H9 (cell line): ENCODE measurements around the gene LIMK2. TPM values are rescaled to one million over a fixed set of nuclear protein-coding genes. Genes with fewer than 3 reads are reported as not detected.
A peak's percentile ranks its signal among the peaks of the same experiment; 100 is the strongest.

Source experiments
- DNase-seq: peaks from one replicate; pipeline ENCODE4 v3.0.0-alpha.2; 2017
- H2AFZ ChIP-seq: one replicate; pipeline ENCODE4 v1.6.1; 2013; ENCODE audit warnings: mild to moderate bottlenecking, low read length, control low read depth, moderate library complexity
- H2AK5ac ChIP-seq: 2 replicates; pipeline ENCODE4 v1.6.1; 2013; ENCODE audit warnings: low read length, control low read depth, mixed read lengths; ENCODE audit not compliant: insufficient read length
- H2BK120ac ChIP-seq: one replicate; pipeline ENCODE4 v1.6.1; 2013; ENCODE audit warnings: low read depth, mild to moderate bottlenecking, low read length, control low read depth, inconsistent platforms; ENCODE audit not compliant: poor library complexity, severe bottlenecking
- H2BK12ac ChIP-seq: 2 replicates; pipeline ENCODE4 v1.6.1; 2013; ENCODE audit warnings: low read length, control low read depth, mixed read lengths, low read depth; ENCODE audit not compliant: insufficient read length
- H2BK15ac ChIP-seq: 2 replicates; pipeline ENCODE4 v1.6.1; 2013; ENCODE audit warnings: low read depth, low read length, control low read depth
- H2BK20ac ChIP-seq: one replicate; pipeline ENCODE4 v1.6.1; 2013; ENCODE audit warnings: low read depth, mild to moderate bottlenecking, low read length, control low read depth, inconsistent platforms; ENCODE audit not compliant: poor library complexity, severe bottlenecking
- H2BK5ac ChIP-seq: 2 replicates; pipeline ENCODE4 v1.6.1; 2013; ENCODE audit warnings: low read length, control low read depth, mixed read lengths; ENCODE audit not compliant: insufficient read length
- H3K14ac ChIP-seq: 2 replicates; pipeline ENCODE4 v1.6.1; 2013; ENCODE audit warnings: low read length, control low read depth; ENCODE audit not compliant: insufficient read depth
- H3K18ac ChIP-seq: 2 replicates; pipeline ENCODE4 v1.6.1; 2013; ENCODE audit warnings: low read depth, mild to moderate bottlenecking, mixed read lengths, low read length, control low read depth; ENCODE audit not compliant: insufficient read length
- H3K23ac ChIP-seq: 2 replicates; pipeline ENCODE4 v1.6.1; 2013; ENCODE audit warnings: low read length, control low read depth, mixed read lengths, low read depth; ENCODE audit not compliant: insufficient read length
- H3K23me2 ChIP-seq: 2 replicates; pipeline ENCODE4 v1.6.1; 2013; ENCODE audit warnings: low read depth, mild to moderate bottlenecking, mixed read lengths, low read length, control low read depth; ENCODE audit not compliant: insufficient read length, poor library complexity, severe bottlenecking
- H3K27ac ChIP-seq: 2 replicates; pipeline ENCODE4 v1.5.1; 2013; ENCODE audit warnings: low read length, control low read depth, mixed read lengths, low read depth; ENCODE audit not compliant: insufficient read length
- H3K27me3 ChIP-seq: 2 replicates; pipeline ENCODE4 v1.6.1; 2013; ENCODE audit warnings: low read length, control low read depth, inconsistent platforms; ENCODE audit not compliant: insufficient read depth
- H3K4ac ChIP-seq: 2 replicates; pipeline ENCODE4 v1.6.1; 2013; ENCODE audit warnings: low read depth, mild to moderate bottlenecking, control low read depth, inconsistent platforms, low read length, moderate library complexity
- H3K4me1 ChIP-seq: 2 replicates; pipeline ENCODE4 v1.6.1; 2013; ENCODE audit warnings: low read length, control low read depth, inconsistent platforms; ENCODE audit not compliant: insufficient read depth
- H3K4me2 ChIP-seq: 2 replicates; pipeline ENCODE4 v1.6.1; 2013; ENCODE audit warnings: low read length, control low read depth, mixed read lengths; ENCODE audit not compliant: insufficient read length, insufficient read depth
- H3K56ac ChIP-seq: 2 replicates; pipeline ENCODE4 v1.6.1; 2013; ENCODE audit warnings: low read depth, mild to moderate bottlenecking, mixed read lengths, low read length, control low read depth; ENCODE audit not compliant: insufficient read length
- H3K79me1 ChIP-seq: 2 replicates; pipeline ENCODE4 v1.6.1; 2013; ENCODE audit warnings: low read depth, mild to moderate bottlenecking, moderate library complexity, low read length, control low read depth, inconsistent platforms; ENCODE audit not compliant: insufficient read depth, poor library complexity, severe bottlenecking
- H3K79me2 ChIP-seq: 2 replicates; pipeline ENCODE4 v1.6.1; 2013; ENCODE audit warnings: low read length, control low read depth, inconsistent platforms; ENCODE audit not compliant: insufficient read depth
- H3K9ac ChIP-seq: 2 replicates; pipeline ENCODE4 v1.6.1; 2013; ENCODE audit warnings: low read length, control low read depth, mixed read lengths; ENCODE audit not compliant: insufficient read length; ENCODE audit errors: extremely low read depth
- H3K9me3 ChIP-seq: one replicate; pipeline ENCODE4 v1.6.1; 2013; ENCODE audit warnings: low read depth, low read length, inconsistent platforms; ENCODE audit not compliant: control insufficient read depth
- H3T11ph ChIP-seq: one replicate; pipeline ENCODE4 v1.6.1; 2013; ENCODE audit warnings: mild to moderate bottlenecking, low read length, control low read depth, inconsistent platforms
- H4K20me1 ChIP-seq: one replicate; pipeline ENCODE4 v1.6.1; 2013; ENCODE audit not compliant: control insufficient read depth, insufficient read length, insufficient read depth
- H4K5ac ChIP-seq: 2 replicates; pipeline ENCODE4 v1.6.1; 2013; ENCODE audit warnings: low read depth, mild to moderate bottlenecking, mixed read lengths, low read length, control low read depth; ENCODE audit not compliant: insufficient read length
- H4K8ac ChIP-seq: replicated peaks from 2 replicates; pipeline ENCODE4 v1.6.1; 2013; ENCODE audit warnings: low read length, control low read depth, mixed read lengths, low read depth; ENCODE audit not compliant: insufficient read length
- H4K91ac ChIP-seq: 2 replicates; pipeline ENCODE4 v1.6.1; 2013; ENCODE audit warnings: low read depth, mild to moderate bottlenecking, moderate library complexity, mixed read lengths, low read length, control low read depth; ENCODE audit not compliant: insufficient read length
- H3K27ac Mint-ChIP-seq, 3 experiments: 2 replicates in 2 of 3; 3 replicates in 1 of 3; pipeline ENCODE4 v1.8.0; 2020 to 2021; ENCODE audit warnings: mixed read lengths in 3 of 3, mild to moderate bottlenecking in 1 of 3, moderate library complexity in 1 of 3
- H3K27me3 Mint-ChIP-seq: 2 replicates; pipeline ENCODE4 v1.8.0; 2021; ENCODE audit warnings: low read depth, mild to moderate bottlenecking, moderate library complexity, mixed read lengths
- H3K36me3 Mint-ChIP-seq, 3 experiments: 2 replicates in 2 of 3; 3 replicates in 1 of 3; pipeline ENCODE4 v1.8.0; 2020 to 2021; ENCODE audit warnings: low read depth in 3 of 3, mixed read lengths in 3 of 3; ENCODE audit not compliant: insufficient read depth in 1 of 3
- H3K4me1 Mint-ChIP-seq, 2 experiments: 2 replicates each; pipeline ENCODE4 v1.8.0; 2020; ENCODE audit warnings: mixed read lengths in 2 of 2
- H3K4me3 Mint-ChIP-seq, 2 experiments: 2 replicates in 1 of 2; 3 replicates in 1 of 2; pipeline ENCODE4 v1.8.0; 2020 to 2021; ENCODE audit warnings: mild to moderate bottlenecking in 2 of 2, mixed read lengths in 2 of 2, moderate library complexity in 1 of 2
- H3K9me3 Mint-ChIP-seq, 2 experiments: 2 replicates in 1 of 2; 3 replicates in 1 of 2; pipeline ENCODE4 v1.8.0; 2020; ENCODE audit warnings: mild to moderate bottlenecking in 2 of 2, mixed read lengths in 2 of 2, moderate library complexity in 1 of 2
- CTCF ChIP-seq: fragments of 200-600 bp; sonication (generic); conservative IDR thresholded peaks from 3 replicates; pipeline ENCODE4 v1.8.0; 2021; ENCODE audit warnings: antibody characterized with exemption, mild to moderate bottlenecking
- WGBS: extraction: QIAGEN DNeasy Blood & Tissue Kit; methylation state at CpG from one replicate; pipeline ENCODE4 v1.1.7; 2013; ENCODE audit warnings: missing lambda C conversion rate, low lambda C conversion rate, mixed read lengths; ENCODE audit not compliant: insufficient read length; ENCODE audit errors: extremely low coverage; 5-methylcytosine and 5-hydroxymethylcytosine counted together
- total RNA-seq: library from RNA; stranded (reverse); gene quantifications from 2 replicates; pipeline ENCODE4 v1.2.1, GENCODE V29; 2021

LIMK2 gene
- total RNA-seq, 1 experiment from 2014 or later = 51.3 TPM

GRCh38 chr22:31222736-31223135 lies 10.6 kb downstream of the LIMK2 start:
- TF ChIP-seq CTCF = no peak
- H3K79me2 ChIP-seq = peaks cover 6% of the 10 kb centered on the region; the same call in 1 of the 2 replicates
- H3T11ph ChIP-seq = no peak overlapping the region
- no peak overlapping the region for H3K18ac ChIP-seq
- no peak overlapping the region for H3K4ac ChIP-seq
- no peak overlapping the region for H2BK12ac ChIP-seq
- H3K27me3 ChIP-seq = no peaks in the 10 kb centered on the region
- H3K14ac ChIP-seq = no peak overlapping the region
- no peak overlapping the region for H2BK15ac ChIP-seq
- H2BK20ac ChIP-seq = no peak overlapping the region
- Mint-ChIP-seq H3K36me3 (peaks cover 3 to 13% (median 12%) of the 10 kb centered on the region in 3 experiments; a peak in 6 of 7 replicates), H3K4me3 (no peak overlapping the region), H3K27me3 (no peaks in the 10 kb centered on the region), H3K4me1 (peaks cover 16 to 18% of the 10 kb centered on the region in 2 experiments; a peak in 3 of 4 replicates), H3K27ac (peak overlapping the region in 1 of 3 experiments; percentile 68; a peak in 1 of 7 replicates), H3K9me3 (no peaks in the 10 kb centered on the region)
- no peaks in the 10 kb centered on the region for H3K4me1 ChIP-seq
- WGBS = no CpG with 5 or more reads among the region's 5 CpGs
- H2AK5ac ChIP-seq = no peak overlapping the region
- no peak overlapping the region for H3K27ac ChIP-seq
- H2AFZ ChIP-seq = no peak overlapping the region
- H3K23ac ChIP-seq = no peak overlapping the region
- no peak overlapping the region for H3K56ac ChIP-seq
- no peak overlapping the region for H4K8ac ChIP-seq
- H4K20me1 ChIP-seq = no peaks in the 10 kb centered on the region
- H3K9me3 ChIP-seq = no peaks in the 10 kb centered on the region
- no peak overlapping the region for H2BK5ac ChIP-seq
- no peak for DNase-seq
- H2BK120ac ChIP-seq = no peak overlapping the region
- H4K91ac ChIP-seq = no peak overlapping the region
- no peak overlapping the region for H3K4me2 ChIP-seq
- H3K79me1 ChIP-seq = peaks cover 3% of the 10 kb centered on the region
- H3K23me2 ChIP-seq = no peaks in the 10 kb centered on the region
- no peak overlapping the region for H3K9ac ChIP-seq
- no peak overlapping the region for H4K5ac ChIP-seq
